ENCODE results near the gene HSPBAP1.
"Not testable (repeated sequence)": the region's sequence is repeated elsewhere in the genome, so short reads cannot be mapped to it uniquely, and the experiment has no call there.

The HSPBAP1 gene

GRCh38 chr3:122784436-122784835 lies 9.2 kb downstream of the HSPBAP1 start:
- DNase-seq = no peak

- no peak for DNase-seq
These were observed 10.8 kb downstream of the HSPBAP1 start for GRCh38 chr3:122782804-122783203.

DNA sequence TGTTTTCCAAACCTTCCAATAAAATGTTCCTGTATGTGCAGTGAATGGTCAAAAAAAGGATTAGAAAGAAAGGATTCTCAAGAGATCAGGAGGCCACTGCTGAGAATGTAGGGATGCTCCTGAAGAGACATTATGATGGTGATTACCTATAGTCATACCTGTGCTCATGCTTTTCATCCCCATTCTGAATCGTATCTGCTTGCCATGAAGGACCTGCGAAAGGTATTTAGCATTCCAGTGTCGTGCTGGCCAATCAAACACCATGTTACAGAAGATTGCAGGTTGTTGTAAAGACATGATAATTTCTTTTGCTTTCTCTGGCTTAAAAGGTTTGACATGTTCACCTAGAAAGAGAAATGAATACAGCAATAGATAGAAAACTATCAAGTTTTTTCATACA lies 16.1 kb downstream of the HSPBAP1 start:
- no peak for DNase-seq

- DNase-seq = no peak
These were observed 16.8 kb downstream of the HSPBAP1 start for GRCh38 chr3:122776675-122777468.

GRCh38 chr3:122774564-122774963 lies 19.1 kb downstream of the HSPBAP1 start:
- DNase-seq = no peak

DNA sequence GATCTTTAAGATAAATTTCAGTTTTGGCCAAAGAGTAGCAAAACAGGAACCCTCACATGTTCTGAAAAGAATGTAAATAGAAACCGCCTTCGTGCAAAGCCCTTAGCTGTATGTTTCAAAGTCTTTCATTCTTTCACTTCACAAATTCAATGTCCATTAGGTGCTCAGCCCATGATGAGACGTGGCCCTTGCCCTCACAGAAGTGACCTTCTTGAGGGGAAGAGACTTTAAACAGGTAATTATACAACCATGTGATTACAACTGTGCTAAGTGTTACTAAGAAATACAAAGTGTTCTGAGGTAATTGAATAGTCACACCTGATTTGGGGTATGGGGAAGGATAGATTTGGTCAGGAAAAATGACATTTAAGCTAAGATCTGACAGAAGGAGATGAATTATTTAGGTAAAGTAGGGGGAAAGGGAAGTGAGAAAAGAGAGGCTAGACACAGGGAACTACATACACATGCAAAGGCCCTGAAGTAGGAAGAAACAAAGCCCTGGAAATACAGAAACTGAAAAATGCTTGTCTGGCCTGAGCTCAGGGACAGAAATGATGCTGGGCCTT lies 19.6 kb downstream of the HSPBAP1 start:
- no peak for DNase-seq

- DNase-seq = no peak
These were observed 20.8 kb downstream of the HSPBAP1 start for GRCh38 chr3:122772827-122773226.

- no peak for DNase-seq
These were observed 23.0 kb downstream of the HSPBAP1 start for GRCh38 chr3:122770521-122771202.

GRCh38 chr3:122767540-122768372 lies 25.9 kb downstream of the HSPBAP1 start:
- no peak for DNase-seq

GRCh38 chr3:122766430-122766829 lies 27.2 kb downstream of the HSPBAP1 start:
- no peak for DNase-seq

DNA sequence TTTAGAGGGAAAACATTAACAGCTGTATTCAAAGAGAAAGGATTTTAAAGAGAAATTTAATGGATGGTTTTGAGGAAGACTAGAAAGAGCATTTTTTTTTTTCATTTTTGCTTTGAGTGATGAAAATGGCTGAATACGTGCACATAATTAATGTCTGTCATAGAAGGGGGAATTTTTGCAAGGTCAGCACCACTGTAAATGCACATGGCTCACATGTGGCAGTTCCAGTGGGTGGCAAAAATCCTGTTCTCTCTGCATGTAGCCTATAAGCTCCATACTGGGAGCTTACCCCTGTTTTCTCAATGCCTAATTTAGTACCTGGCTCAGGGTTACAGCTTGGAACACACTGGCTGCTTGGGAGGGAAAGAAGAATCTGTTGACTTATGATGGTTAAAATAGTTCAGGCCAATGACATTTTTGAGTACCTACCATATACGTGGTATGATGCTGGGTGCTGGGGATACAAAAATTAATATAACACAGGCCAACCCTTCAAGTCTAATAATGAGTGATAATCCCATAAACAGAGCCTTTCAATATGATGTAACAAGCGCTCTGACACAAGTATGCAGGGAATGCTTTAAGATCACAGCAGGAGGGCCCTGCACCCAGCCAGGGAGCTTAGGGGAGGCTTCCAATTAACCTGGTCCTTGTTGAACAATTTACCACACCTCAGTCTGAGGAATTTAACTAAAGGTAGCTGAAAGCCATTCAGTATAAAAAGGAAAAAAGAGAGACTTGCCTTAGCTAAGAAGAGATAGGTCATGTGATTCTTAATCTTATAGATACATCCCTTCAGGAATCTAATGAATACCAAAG lies 33.0 kb downstream of the HSPBAP1 start:
- no peak for DNase-seq

DNA sequence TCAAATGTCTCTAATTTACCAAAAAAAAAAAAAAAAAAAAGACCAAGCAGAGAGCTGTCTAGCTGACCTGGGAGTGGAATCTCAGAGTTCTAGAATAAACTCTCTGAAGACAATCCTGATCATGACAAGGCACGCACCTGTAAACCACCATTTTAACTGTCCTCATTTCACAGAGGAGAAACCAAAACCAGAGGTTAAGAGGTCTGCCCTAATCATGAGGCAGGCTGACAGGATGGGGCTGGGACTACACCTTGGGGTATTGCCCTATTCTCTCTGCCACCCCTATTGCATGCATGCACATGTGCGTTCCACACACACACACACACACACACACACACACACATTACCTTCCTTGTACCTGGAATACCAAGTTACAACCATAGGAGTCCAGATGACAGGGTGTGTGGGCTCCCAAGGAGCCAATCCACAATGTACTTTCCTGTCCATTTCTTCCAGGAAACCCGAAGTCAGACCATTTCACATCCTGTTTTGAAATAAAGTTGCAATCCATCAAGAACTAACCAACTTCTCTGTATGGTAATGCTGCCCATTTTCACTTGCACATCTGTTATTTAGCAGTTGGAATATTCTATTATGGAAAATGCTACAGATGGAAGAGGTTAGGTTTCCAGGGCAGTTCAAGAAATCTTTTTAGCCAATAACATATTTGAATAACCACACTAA lies 34.6 kb downstream of the HSPBAP1 start:
- no peak for DNase-seq

DNA sequence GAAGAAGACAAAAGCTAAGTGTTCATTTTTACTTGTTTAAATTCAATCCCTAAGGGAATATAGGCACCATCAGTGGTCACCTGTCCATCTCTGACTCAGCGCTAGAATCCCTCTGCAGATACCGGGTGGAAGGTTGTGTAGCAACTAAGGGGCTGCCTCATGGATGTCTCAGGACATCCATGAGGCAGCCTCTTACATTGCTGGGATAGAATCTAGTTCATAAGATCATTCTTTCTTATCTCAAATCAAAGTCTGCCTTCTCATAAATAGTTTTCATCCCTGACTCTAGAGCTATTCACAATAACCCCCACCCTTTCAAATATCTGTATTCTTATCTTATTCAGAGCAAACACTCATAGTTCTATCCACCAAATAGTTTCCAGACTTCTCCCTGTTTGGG lies 38.1 kb downstream of the HSPBAP1 start:
- DNase-seq = no peak

DNA sequence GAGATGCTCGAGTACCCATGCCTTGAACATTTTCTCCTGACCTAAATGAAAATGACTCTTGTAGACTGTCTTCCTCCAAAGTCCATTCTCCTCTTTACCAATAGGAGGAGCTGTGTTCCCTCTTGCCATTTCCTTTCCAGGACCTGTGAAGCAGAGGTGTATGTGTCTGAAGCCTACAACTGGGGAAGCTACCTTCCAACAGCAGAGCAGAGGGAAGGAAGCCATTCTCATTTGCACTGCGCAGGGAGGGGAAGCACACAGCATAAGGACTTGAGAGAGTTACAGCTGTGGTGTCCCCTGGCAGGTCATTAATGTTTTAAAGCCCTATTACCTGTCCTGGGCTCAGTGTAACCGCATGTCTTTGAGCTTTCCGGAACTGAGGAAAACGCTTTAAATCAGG lies 38.7 kb downstream of the HSPBAP1 start:
- DNase-seq = no peak

GRCh38 chr3:122748347-122748746 lies 45.3 kb downstream of the HSPBAP1 start:
- DNase-seq = no peak

DNA sequence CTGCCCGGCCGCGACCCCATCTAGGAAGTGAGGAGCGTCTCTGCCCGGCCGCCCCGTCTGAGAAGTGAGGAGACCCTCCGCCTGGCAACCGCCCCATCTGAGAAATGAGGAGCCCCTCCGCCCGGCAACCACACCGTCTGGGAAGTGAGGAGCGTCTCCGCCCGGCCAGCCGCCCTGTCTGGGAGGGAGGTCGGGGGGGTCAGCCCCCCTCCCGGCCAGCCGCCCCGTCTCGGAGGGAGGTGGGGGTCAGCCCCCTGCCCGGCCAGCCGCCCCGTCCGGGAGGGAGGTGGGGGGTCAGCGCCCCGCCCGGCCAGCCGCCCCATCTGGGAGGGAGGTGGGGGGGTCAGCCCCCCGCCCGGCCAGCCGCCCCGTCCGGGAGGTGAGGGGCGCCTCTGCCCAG lies 46.3 kb downstream of the HSPBAP1 start:
- DNase-seq = not testable (repeated sequence)

GRCh38 chr3:122745369-122746021 lies 48.1 kb downstream of the HSPBAP1 start:
- no peak for DNase-seq

GRCh38 chr3:122743581-122744120 lies 50.0 kb downstream of the HSPBAP1 start:
- no peak for DNase-seq

DNA sequence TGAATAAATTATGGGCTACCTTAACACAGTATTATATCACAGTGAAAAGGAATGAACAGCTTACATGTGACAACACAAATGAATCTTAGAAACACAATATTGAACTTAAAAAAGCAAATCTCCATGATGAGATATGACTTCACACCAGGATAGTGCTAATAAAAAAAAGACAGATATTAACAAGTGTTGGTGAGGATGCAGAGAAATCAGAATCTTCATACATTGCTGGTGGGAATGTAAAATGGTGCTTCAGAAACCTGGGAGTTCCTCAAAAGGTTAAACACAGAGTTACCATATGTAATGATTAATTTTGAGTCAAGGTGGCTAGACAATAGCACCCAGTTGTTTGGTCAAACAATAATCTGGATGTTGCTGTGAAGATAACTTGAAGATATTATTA lies 51.4 kb downstream of the HSPBAP1 start:
- DNase-seq = no peak

DNA sequence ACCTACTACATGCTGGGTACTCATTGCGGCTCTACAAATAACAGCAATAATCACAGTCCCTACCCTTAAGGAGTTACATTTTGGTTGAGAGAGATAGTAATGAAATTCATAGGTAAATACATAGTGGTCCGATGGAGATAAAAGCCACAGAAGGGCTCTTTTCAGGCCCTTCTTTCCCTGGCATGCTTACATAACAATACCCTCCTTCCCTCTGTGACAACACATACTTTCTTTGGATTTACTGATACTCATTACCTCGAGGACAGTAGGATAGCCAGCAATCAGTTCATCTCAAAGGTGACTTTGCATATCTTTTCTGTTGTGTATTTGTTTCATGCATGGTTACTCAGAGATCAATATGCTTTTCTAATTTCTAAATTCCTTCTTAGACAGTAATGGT lies 54.5 kb downstream of the HSPBAP1 start:
- no peak for DNase-seq
